HG03280 (cell line): ENCODE data around the gene ARHGDIA.
A peak's percentile ranks its signal among the peaks of the same experiment; 100 is the strongest.

Experiments used
- ATAC-seq: cut with Tn5 transposase; IDR thresholded peaks from one replicate; pipeline ENCODE4 v1.9.1; 2021; ENCODE audit warnings: mild to moderate bottlenecking, moderate library complexity; ENCODE audit not compliant: unreplicated experiment

Gene ARHGDIA

GRCh38 chr17:81865733-81866439 is 5.3 kb downstream of the ARHGDIA start:
- ATAC-seq = no peak

DNA sequence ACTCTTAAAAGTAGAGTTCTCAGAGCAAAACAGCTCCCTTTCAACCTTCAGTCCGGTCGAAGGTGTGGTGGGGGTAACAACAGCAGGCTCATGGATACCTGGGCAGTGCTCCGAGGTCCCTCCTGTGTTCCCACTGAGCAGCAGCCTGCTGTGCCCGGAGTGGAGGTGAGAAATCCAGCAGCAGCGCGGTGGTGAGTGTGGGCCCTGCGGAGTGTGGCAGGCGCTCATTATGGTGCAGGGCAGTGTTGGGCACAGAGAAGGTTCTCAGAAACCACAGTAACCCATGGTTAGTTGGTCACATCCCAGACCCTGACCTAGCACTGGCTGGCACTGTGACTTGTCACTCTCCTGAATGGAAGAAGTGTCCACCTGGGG is 5.8 kb downstream of the ARHGDIA start:
- no peak for ATAC-seq

DNA sequence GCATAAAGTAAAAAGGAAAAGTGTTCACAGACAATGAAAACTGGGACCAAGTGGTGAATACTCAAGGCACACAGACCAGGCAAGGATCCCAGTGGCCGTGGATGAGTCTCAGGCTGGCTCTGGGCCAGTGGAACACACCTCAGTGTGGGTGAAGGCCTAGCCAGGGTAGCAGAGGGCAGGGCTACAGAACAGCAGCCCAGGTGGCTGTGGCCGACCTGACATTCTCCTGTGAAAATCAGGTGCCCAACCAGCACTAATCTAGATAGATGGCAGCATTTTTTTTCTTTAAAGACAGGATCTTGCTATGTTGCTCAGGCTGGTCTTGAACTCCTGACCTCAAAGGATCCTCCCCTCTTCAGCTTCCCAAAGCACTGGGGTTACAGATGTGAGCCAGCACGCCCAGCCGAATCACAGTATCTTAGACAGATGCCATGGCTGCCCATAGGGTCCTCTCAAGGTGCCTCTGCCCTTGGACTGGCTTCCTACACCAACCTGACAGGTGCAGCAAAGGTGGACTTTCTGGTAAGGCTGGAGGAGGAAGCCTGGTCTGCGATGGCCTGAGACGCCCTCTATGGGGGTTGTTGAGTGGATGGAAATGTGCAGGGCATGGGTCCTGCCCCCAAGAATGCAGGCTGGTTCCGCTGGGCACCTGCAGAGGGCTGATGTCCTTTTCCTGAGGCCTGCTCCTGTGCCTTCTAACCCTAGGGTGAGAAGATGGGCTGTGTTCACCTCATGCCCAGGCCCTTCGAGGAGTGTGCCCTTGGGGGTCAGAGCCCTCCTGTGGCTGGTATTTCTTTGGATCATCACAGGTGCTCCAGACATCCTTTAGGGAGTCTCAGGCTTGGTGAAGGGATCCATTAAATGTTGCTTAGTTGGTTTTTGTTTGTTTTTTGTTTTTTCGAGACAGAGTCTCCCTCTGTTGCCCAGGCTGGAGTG is 7.0 kb downstream of the ARHGDIA start:
- no peak for ATAC-seq

GRCh38 chr17:81863123-81863675 is 7.9 kb downstream of the ARHGDIA start:
- ATAC-seq = no peak

- peak; percentile 80 for ATAC-seq
Observed at GRCh38 chr17:81860756-81861568, 10.2 kb downstream of the ARHGDIA start.

GRCh38 chr17:81859906-81860755 is 11.0 kb downstream of the ARHGDIA start, which contains the start of gene P4HB:
Gene P4HB (minus strand): TSS chr17:81860535. CDS start chr17:81860471, 64 bp downstream.
- peak; percentile 3 for ATAC-seq

DNA sequence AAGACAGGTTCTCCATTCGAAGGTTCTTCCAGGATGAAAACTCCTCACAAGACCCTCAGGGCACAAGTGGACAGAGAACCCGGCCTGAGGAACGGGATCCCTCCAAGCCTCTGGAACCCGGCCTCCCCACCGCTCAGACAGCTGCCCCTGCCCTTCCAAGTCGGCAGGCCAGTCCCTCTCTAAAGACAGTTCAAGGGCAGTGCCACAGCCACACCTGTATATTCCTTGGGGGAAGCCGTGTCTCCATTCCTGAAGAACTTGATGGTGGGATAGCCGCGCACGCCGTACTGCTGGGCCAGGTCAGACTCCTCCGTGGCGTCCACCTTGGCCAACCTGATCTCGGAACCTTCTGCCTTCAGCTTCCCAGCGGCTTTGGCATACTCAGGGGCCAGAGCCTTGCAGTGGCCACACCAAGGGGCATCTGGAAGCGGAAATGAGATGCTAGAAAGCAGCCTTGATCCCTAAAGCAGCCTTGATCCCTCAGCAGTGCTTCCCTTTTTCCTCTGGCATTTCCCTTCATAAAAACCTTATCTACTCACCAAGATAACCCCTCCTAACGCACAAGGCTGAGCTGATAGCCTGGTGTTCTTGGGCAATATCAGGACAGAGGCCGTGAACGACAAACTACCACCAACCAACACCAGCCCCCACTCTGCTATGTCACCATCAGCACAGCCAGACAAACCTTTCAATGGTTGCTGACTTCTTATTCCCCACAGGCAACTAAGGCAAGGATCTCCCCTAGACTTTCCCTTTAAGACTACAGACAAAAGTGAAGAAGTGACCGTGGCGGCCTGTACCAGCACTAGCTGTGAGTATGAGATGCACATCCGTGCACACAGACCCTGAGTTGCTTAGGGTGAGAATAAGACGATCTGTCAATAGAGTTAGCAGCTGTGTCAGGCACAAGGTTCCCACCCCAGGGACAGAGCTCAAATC is 11.9 kb downstream of the ARHGDIA start:
- ATAC-seq = no peak

- ATAC-seq = no peak
Observed at GRCh38 chr17:81858170-81858966, 12.8 kb downstream of the ARHGDIA start.

- ATAC-seq = no peak
Observed at GRCh38 chr17:81854974-81855774, 16.0 kb downstream of the ARHGDIA start.

- ATAC-seq = no peak
Observed at GRCh38 chr17:81852237-81852636, 18.9 kb downstream of the ARHGDIA start.

DNA sequence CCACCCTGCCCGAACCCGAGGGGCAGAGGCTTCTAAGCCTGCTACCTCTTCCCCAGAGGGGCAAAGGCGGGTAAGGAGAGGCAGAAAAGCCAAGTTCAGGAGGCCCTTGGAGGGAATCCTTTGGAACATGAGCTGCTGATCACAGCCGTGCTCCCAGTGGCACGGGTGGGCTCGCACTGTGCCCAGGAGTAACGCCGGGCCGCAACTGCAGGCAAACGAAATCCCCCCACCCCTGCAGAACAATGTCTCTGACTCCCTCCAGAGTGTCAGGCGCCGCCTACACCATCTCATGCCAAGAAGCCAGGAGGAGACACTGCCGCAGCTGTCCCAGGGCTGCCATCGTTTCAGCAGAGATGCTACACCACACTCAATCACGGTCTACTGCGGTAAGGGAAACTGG is 19.7 kb downstream of the ARHGDIA start:
- no peak for ATAC-seq

GRCh38 chr17:81849457-81849856 is 21.7 kb downstream of the ARHGDIA start:
- no peak for ATAC-seq

DNA sequence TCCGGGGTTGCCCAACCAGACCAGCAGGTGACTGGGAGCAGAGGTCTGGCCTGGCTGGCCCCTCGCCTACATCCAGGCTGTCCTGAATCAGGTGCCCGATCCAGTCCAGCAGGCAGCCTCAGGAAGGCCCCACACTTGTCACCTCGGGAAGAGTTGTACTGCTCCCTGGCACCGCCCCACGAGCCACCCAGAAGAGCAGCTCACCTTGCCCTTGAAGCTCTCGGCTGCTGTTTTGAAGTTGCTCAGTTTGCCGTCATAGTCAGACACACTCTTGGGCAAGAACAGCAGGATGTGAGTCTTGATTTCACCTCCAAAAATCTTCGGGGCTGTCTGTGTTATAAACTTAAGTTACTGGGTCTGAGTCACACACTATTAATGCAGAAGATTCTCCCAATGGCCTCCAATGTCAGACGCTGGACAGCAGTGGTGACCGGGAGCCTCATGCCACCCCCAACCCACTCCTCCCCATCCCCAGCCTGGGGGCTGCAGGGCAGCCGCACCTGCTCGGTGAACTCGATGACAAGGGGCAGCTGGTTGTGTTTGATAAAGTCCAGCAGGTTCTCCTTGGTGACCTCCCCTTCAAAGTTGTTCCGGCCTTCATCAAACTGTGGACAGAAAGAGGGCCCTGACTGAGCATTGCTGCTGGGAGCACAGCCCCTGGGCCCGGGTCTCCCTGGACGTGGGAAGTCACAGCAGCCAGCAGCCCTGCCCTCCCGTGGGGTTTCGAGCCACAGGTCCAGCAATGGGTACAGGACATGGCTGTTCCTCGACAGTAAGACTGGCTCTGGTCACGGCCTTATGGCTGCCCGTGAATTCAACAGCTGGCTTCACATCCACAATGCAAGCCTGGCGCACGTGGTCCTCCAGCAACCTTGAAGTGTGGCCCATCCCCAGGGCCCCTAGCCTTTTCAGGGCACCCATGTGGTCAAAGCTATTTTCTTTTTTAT is 24.1 kb downstream of the ARHGDIA start:
- no peak for ATAC-seq

DNA sequence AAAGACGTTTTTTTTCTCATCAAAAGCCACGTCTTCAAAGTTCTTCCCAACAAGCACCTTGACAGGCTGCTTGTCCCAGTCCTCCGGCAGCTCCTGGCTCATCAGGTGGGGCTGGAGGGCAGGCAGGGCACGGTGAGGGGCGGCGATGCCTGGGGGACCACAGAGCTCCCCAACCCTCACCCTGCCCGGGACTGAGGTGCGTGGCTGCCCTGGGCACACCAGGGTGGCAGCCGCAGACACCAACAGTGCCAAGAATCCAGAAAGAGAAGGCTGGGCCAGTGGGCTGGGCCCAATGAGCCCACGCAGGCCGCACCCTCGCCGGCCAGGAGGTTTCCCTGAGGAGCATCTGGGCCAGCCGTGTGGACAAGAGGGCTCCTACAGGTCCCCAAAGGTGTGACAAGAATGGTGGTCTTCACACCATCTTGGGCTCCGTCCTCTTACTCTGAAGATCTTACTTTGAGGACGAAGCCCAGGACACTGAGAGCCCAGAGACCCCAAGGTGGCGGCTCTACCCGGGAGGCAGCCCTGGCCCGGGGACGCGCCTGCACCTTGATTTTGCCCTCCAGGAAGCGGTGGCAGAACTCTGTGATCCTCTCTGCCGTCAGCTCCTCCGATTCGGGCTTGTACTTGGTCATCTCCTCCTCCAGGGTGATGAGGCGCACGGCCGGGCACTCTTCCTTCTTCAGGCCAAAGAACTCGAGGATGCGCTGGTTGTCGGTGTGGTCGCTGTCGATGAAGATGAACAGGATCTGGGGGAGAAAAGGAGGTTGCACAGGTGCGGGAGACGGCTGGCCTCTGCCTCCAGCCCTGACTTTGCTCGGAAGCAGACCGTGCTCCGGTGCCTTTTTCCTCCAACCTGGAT is 25.0 kb downstream of the ARHGDIA start:
- ATAC-seq = no peak

DNA sequence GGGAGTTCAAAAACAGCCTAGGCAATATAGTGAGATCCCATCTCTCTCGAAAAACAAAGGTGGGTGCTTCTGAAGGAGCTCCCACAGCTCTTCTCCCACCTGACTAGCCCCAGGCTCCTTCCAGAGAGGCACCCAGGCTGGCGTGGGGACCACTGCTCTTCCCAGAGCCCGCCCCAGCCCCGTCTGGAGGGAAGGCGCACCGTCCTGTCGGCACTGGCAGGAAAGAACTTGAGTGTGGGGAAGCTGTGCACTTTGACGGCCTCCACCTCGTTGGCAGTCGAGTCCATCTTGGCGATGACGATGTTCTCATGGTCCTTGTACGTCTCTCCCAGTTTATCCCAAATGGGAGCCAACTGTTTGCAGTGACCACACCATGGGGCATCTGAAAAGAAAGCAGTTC is 25.8 kb downstream of the ARHGDIA start:
- ATAC-seq = no peak
